ENCODE results near the gene SSTR5.

DNA sequence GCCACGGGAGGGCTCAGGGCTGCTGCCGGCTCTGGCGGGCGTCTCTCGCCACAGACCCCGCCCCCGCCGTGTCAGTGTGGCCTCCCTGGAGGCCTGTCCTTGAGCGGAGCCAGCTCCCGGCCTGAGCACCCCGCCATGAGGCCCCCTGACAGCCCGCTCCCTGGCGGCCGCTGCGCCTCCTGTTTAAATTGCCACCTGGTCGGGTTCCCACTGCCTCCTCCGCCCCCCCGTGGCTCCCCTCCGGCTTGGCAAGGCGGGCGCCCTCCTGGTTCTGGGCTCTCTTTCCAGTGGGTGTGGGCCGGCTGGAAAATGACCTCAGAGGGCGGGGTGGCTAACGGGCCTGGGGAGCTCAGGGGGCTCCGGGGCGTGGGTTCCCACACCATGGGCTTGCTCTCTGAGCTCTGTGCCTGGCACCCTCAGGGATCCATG lies 42.1 kb upstream of the SSTR5 start:
- no peak for TF ChIP-seq POLR2A (IDR thresholded peaks at IDR 0.05)
- TF ChIP-seq, protein P1, sequence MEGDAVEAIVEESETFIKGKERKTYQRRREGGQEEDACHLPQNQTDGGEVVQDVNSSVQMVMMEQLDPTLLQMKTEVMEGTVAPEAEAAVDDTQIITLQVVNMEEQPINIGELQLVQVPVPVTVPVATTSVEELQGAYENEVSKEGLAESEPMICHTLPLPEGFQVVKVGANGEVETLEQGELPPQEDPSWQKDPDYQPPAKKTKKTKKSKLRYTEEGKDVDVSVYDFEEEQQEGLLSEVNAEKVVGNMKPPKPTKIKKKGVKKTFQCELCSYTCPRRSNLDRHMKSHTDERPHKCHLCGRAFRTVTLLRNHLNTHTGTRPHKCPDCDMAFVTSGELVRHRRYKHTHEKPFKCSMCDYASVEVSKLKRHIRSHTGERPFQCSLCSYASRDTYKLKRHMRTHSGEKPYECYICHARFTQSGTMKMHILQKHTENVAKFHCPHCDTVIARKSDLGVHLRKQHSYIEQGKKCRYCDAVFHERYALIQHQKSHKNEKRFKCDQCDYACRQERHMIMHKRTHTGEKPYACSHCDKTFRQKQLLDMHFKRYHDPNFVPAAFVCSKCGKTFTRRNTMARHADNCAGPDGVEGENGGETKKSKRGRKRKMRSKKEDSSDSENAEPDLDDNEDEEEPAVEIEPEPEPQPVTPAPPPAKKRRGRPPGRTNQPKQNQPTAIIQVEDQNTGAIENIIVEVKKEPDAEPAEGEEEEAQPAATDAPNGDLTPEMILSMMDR (IDR thresholded peaks at IDR 0.05) = no peak
